Prostate gland (tissue), 2 donors: ENCODE results near the gene SPINK5.

ENCODE experiments used
- POLR2A ChIP-seq: fragments of 450-650 bp; IDR thresholded peaks from one replicate; pipeline ENCODE4 v1.6.1; 2016; ENCODE audit warnings: antibody characterized with exemption, mild to moderate bottlenecking
- TF ChIP-seq, protein P1 (sequence below), 4 experiments: fragments of 200-600 bp in 2 of 4; fragments of 450-650 bp in 2 of 4; sonication (generic) in 2 of 4; IDR thresholded peaks; 1 replicate in 3 of 4; 2 replicates in 1 of 4; pipeline ENCODE4 v1.5.1; 2016 to 2019; ENCODE audit warnings: antibody characterized with exemption in 4 of 4, mild to moderate bottlenecking in 2 of 4, moderate library complexity in 2 of 4

DNA sequence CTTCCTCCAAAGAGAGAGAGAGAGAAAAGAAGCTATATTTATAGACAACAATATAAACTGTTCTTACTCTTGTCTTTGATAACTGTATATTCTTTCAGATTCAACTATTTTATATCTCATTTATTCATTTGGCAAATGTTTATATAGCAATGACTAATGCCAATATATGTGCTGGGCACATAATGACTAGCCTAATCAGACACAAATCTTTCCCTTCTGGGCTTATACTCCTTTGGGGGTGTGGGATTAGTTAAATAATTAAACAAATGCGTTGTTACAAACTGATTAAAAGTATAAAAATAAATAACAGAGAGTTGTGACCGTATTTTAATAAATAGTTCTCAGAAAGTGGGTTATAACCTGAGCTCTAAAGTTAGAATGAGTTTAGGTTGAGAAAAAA lies 108.6 kb downstream of the SPINK5 start:
- TF ChIP-seq, protein P1, sequence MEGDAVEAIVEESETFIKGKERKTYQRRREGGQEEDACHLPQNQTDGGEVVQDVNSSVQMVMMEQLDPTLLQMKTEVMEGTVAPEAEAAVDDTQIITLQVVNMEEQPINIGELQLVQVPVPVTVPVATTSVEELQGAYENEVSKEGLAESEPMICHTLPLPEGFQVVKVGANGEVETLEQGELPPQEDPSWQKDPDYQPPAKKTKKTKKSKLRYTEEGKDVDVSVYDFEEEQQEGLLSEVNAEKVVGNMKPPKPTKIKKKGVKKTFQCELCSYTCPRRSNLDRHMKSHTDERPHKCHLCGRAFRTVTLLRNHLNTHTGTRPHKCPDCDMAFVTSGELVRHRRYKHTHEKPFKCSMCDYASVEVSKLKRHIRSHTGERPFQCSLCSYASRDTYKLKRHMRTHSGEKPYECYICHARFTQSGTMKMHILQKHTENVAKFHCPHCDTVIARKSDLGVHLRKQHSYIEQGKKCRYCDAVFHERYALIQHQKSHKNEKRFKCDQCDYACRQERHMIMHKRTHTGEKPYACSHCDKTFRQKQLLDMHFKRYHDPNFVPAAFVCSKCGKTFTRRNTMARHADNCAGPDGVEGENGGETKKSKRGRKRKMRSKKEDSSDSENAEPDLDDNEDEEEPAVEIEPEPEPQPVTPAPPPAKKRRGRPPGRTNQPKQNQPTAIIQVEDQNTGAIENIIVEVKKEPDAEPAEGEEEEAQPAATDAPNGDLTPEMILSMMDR (IDR thresholded peaks at IDR 0.05) = no peak
- no peak for TF ChIP-seq POLR2A
